Uterus (tissue), 4 donors: ENCODE results near the gene GPR156. TPM values are rescaled to one million over a fixed set of nuclear protein-coding genes. Genes with fewer than 3 reads are reported as not detected.

Experiments
- DNase-seq, 2 donors: peaks; one replicate each; pipeline ENCODE4 v3.0.0-alpha.2; 2019 to 2020
- H3K27ac ChIP-seq, 2 donors: fragments of 200-600 bp; sonication (generic); 1 replicate in 1 of 2; 2 replicates in 1 of 2; pipeline ENCODE4 v1.5.1; 2016 to 2018
- H3K27me3 ChIP-seq, 2 donors: fragments of 200-600 bp; sonication (generic); one replicate each; pipeline ENCODE4 v1.5.1; 2018 to 2019; ENCODE audit warnings: control low read depth in 1 of 2
- H3K36me3 ChIP-seq, 2 donors: fragments of 200-600 bp; sonication (generic); one replicate each; pipeline ENCODE4 v1.5.1; 2019; ENCODE audit warnings: control low read depth in 1 of 2
- H3K4me1 ChIP-seq, 2 donors: fragments of 200-600 bp; sonication (generic); one replicate each; pipeline ENCODE4 v1.5.1; 2018 to 2019; ENCODE audit warnings: control low read depth in 1 of 2
- H3K4me3 ChIP-seq, 2 donors: fragments of 200-600 bp; sonication (generic); 1 replicate in 1 of 2; 2 replicates in 1 of 2; pipeline ENCODE4 v1.5.1; 2018 to 2019; ENCODE audit warnings: mild to moderate bottlenecking in 1 of 2
- H3K9me3 ChIP-seq, 2 donors: fragments of 200-600 bp; sonication (generic); one replicate each; pipeline ENCODE4 v1.5.1; 2019; ENCODE audit warnings: control low read depth in 1 of 2
- POLR2A ChIP-seq, 2 donors: fragments of 450-650 bp; IDR thresholded peaks; one replicate each; pipeline ENCODE4 v1.6.1; 2016; ENCODE audit warnings: antibody characterized with exemption in 2 of 2, mild to moderate bottlenecking in 1 of 2, moderate library complexity in 1 of 2
- intact Hi-C: fragments of 100-400 bp; cut with DNase I; formaldehyde crosslinking; loops from one replicate; pipeline ENCODE4 v1.15.1; 2023; ENCODE audit warnings: low total_unique reads
- total RNA-seq, 4 donors: library from RNA; depleted of rRNA in 3 of 4; stranded (reverse); fragments of >200 nt in 3 of 4; gene quantifications; one replicate each; pipeline versions ENCODE4 v1.1.0 to v1.2.4, GENCODE V29; 2014 to 2023
- TF ChIP-seq, protein P1 (sequence below), 4 experiments: fragments of 200-600 bp in 2 of 4; fragments of 450-650 bp in 2 of 4; sonication (generic) in 2 of 4; IDR thresholded peaks; one replicate each; pipeline ENCODE4 v1.5.1; 2016 to 2019; ENCODE audit warnings: antibody characterized with exemption in 4 of 4, mild to moderate bottlenecking in 2 of 4, moderate library complexity in 1 of 4
- donor health status: DM: yes; HTN: yes; CAD: no.

GPR156 gene
- total RNA-seq, 4 donors from 2014 or later: 0.59 to 5.3 (median 1.9) TPM; not detected in 1

DNA sequence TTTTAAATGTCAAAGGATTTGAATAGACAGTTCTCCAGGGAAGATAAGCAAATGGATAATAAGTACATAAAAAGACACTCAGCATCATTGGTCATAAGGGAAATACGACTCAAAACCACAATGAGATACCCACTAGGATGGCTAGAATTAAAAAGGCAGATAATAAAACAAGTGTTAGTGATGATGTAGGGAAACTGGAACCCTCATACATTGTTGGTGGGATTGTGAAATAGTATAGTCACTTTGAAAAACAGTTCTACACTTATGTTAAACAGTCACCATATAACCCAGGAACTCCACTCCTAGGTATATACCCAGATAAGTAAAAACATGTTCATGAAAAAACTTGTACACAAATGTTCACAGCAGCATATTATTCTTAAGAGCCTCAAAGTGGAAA lies 72.5 kb downstream of the GPR156 start:
- Histone ChIP-seq H3K4me3 (no peak overlapping the region), H3K4me1 (no peaks in the 10 kb centered on the region), H3K9me3 (no peaks in the 10 kb centered on the region), H3K36me3 (no peaks in the 10 kb centered on the region), H3K27me3 (no peaks in the 10 kb centered on the region), H3K27ac (no peak overlapping the region)
- DNase-seq: no peak
- intact Hi-C loops: no loop called here
- TF ChIP-seq POLR2A (IDR thresholded peaks at IDR 0.05): no peak
- TF ChIP-seq, protein P1, sequence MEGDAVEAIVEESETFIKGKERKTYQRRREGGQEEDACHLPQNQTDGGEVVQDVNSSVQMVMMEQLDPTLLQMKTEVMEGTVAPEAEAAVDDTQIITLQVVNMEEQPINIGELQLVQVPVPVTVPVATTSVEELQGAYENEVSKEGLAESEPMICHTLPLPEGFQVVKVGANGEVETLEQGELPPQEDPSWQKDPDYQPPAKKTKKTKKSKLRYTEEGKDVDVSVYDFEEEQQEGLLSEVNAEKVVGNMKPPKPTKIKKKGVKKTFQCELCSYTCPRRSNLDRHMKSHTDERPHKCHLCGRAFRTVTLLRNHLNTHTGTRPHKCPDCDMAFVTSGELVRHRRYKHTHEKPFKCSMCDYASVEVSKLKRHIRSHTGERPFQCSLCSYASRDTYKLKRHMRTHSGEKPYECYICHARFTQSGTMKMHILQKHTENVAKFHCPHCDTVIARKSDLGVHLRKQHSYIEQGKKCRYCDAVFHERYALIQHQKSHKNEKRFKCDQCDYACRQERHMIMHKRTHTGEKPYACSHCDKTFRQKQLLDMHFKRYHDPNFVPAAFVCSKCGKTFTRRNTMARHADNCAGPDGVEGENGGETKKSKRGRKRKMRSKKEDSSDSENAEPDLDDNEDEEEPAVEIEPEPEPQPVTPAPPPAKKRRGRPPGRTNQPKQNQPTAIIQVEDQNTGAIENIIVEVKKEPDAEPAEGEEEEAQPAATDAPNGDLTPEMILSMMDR (IDR thresholded peaks at IDR 0.05): no peak

DNA sequence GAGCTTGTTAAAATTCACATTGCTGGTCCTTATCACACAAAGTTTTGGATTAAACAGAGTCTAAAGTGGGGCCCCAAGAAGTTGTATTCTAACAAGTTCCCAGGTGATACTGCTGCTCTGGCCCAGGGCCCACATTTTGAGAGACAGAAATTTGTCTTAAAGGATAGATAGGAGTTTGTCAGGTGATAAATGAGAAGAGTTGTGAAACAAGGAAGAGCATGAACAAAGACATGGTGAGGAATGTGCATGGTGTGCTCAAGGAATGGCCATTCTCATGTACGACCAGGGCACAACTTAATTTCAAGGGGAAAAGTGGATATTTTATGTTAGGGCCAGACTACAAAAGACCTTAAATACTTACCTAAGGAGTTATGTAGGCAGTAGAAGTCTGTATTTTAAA lies 75.6 kb downstream of the GPR156 start:
- no peak for DNase-seq
- intact Hi-C loops: no loop called here
- H3K4me3 ChIP-seq: no peak overlapping the region
- H3K27me3 ChIP-seq: no peaks in the 10 kb centered on the region
- TF ChIP-seq, protein P1 (IDR thresholded peaks at IDR 0.05): no peak
- no peak for TF ChIP-seq POLR2A (IDR thresholded peaks at IDR 0.05)
- H3K27ac ChIP-seq: no peak overlapping the region
- H3K36me3 ChIP-seq: no peaks in the 10 kb centered on the region
- no peaks in the 10 kb centered on the region for H3K9me3 ChIP-seq
- no peaks in the 10 kb centered on the region for H3K4me1 ChIP-seq

DNA sequence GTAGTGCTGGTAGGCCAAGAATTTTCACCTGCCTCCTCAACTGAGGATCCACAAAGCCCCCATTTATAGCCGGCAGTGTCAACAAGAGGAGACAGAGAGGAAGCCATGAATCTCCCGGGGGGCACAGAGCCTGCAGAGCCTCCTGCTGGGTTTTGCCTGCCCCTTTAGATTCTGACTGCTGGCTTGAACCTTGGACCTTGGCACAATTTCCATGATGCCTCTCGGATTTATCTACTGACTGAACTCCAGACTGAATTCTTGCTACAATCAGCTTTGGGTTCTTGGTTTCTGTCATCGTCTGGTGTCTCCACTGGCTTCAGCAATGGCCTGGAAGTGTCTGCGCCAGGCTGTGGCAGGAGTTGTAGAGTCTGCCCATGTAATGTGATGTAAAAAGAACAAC lies 80.7 kb downstream of the GPR156 start:
- no peak overlapping the region for H3K27ac ChIP-seq
- H3K27me3 ChIP-seq: no peaks in the 10 kb centered on the region
- intact Hi-C loops: no loop called here
- no peaks in the 10 kb centered on the region for H3K36me3 ChIP-seq
- TF ChIP-seq POLR2A (IDR thresholded peaks at IDR 0.05): no peak
- TF ChIP-seq, protein P1 (IDR thresholded peaks at IDR 0.05): no peak
- DNase-seq: no peak
- H3K9me3 ChIP-seq: no peaks in the 10 kb centered on the region
- H3K4me1 ChIP-seq: peaks cover 0 to 5% of the 10 kb centered on the region in 2 donors
- H3K4me3 ChIP-seq: no peak overlapping the region

DNA sequence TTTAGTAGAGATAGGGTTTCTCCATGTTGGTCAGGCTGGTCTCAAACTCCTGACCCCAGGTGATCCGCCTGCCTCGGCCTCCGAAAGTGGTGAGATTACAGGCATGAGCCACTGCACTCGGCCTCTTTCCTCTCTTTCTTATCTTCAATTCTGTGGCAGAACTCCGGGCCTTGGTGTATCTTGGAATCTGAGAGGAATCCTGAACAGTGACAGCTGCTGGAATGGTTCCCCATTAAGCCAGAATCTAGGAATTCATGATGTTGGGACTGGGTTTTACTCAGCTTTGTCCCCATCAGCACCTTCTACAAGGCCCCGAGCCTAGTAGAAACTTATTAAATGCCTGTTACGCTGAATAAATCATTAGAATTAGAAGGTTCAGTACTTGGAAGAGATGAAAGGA lies 81.4 kb downstream of the GPR156 start:
- no peak for DNase-seq
- Histone ChIP-seq H3K4me1 (peaks cover 0 to 5% of the 10 kb centered on the region in 2 donors), H3K4me3 (no peak overlapping the region), H3K9me3 (no peaks in the 10 kb centered on the region), H3K27ac (peak overlapping the region in 1 of 2 donors; percentile 19), H3K36me3 (no peaks in the 10 kb centered on the region), H3K27me3 (no peaks in the 10 kb centered on the region)
- intact Hi-C loops: no loop called here
- TF ChIP-seq, protein P1 (IDR thresholded peaks at IDR 0.05): no peak
- no peak for TF ChIP-seq POLR2A (IDR thresholded peaks at IDR 0.05)

DNA sequence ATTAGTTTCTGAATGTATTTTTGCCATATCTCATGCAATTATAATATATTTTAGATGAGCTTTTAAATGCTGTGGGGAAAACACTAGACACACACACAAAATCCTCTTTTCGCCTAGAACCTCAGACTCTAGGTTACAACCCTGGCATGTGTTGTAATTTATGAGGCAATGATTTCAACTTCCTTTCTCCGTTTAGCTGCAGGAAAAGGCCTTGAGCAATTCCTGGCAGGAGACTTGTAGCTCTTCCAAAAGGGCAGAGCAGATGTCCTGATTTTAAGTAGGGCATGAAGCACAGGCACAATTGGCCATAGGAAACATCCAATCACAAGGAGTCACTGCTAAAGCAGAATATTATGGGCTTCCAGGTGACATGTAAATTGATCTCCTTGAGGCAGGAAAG lies 82.0 kb downstream of the GPR156 start:
- Histone ChIP-seq H3K27ac (peak overlapping the region in 1 of 2 donors; percentile 19), H3K4me3 (no peak overlapping the region), H3K36me3 (no peaks in the 10 kb centered on the region), H3K9me3 (no peaks in the 10 kb centered on the region), H3K4me1 (peaks cover 0 to 5% of the 10 kb centered on the region in 2 donors), H3K27me3 (no peaks in the 10 kb centered on the region)
- DNase-seq: peak; percentile 29 to 56
- no peak for TF ChIP-seq POLR2A (IDR thresholded peaks at IDR 0.05)
- TF ChIP-seq, protein P1 (IDR thresholded peaks at IDR 0.05): no peak
- intact Hi-C loops: no loop called here
